SU-DHL-6 (cell line): ENCODE results near the gene COMMD3.

Source experiments
- CTCF ChIP-seq: fragments of 200-600 bp; sonication (generic); IDR thresholded peaks from one replicate; pipeline ENCODE4 v1.5.1; 2017; ENCODE audit warnings: antibody characterized with exemption, mild to moderate bottlenecking, low read length, moderate library complexity; ENCODE audit not compliant: insufficient read depth, poor library complexity, severe bottlenecking
- EZH2phosphoT487 ChIP-seq: fragments of 200-600 bp; sonication (generic), shearing (Covaris generic); conservative IDR thresholded peaks from 2 replicates; pipeline ENCODE4 v1.6.1; 2018; ENCODE audit warnings: mild to moderate bottlenecking, antibody characterized with exemption, low read length, moderate library complexity, mixed read lengths

GRCh38 chr10:22349755-22350154 lies 33.6 kb downstream of the COMMD3 start:
- no peak for TF ChIP-seq CTCF
- TF ChIP-seq EZH2phosphoT487, result no peak
